H1 (cell line): ENCODE data around the gene ZNF644. TPM values are rescaled to one million over a fixed set of nuclear protein-coding genes. Genes with fewer than 3 reads are reported as not detected.

Experiments used
- BRCA1 ChIP-seq: IDR thresholded peaks from 2 replicates; pipeline ENCODE4 v1.6.1; 2012; ENCODE audit warnings: low read depth, low read length, improper control_type of control experiment
- CHD7 ChIP-seq: fragments of 300-600 bp; sonication (generic); IDR thresholded peaks from 2 replicates; pipeline ENCODE4 v1.7.1; 2012; ENCODE audit warnings: low read length, moderate library complexity, mild to moderate bottlenecking, inconsistent platforms; ENCODE audit not compliant: insufficient replicate concordance
- GABPA ChIP-seq: IDR thresholded peaks from 2 replicates; pipeline ENCODE4 v1.6.1; 2011; ENCODE audit warnings: mild to moderate bottlenecking, low read length, moderate library complexity, borderline replicate concordance; ENCODE audit not compliant: insufficient read depth
- NANOG ChIP-seq: IDR thresholded peaks from 2 replicates; pipeline ENCODE4 v1.6.1; 2011; ENCODE audit warnings: low read length, low read depth, mild to moderate bottlenecking, inconsistent platforms; ENCODE audit not compliant: insufficient read depth, poor library complexity, severe bottlenecking
- POLR2A ChIP-seq, 2 experiments: IDR thresholded peaks; 1 replicate in 1 of 2; 2 replicates in 1 of 2; pipeline ENCODE4 v1.6.1; 2011; ENCODE audit warnings: low read depth in 2 of 2, low read length in 2 of 2, mild to moderate bottlenecking in 2 of 2; ENCODE audit errors: control extremely low read depth in 1 of 2
- POLR2AphosphoS5 ChIP-seq: IDR thresholded peaks from 2 replicates; pipeline ENCODE4 v1.6.1; 2011; ENCODE audit warnings: low read depth, low read length
- RAD21 ChIP-seq, 2 experiments: IDR thresholded peaks in 1 of 2; conservative IDR thresholded peaks in 1 of 2; 2 replicates each; pipeline ENCODE4 v1.6.1; 2011; ENCODE audit warnings: low read depth in 2 of 2, low read length in 2 of 2, improper control_type of control experiment in 1 of 2, inconsistent platforms in 1 of 2, mild to moderate bottlenecking in 1 of 2, moderate library complexity in 1 of 2
- TAF7 ChIP-seq: optimal IDR thresholded peaks from 2 replicates; pipeline ENCODE3; 2011; ENCODE audit warnings: low read depth, mild to moderate bottlenecking, inconsistent platforms, low read length, moderate library complexity, borderline replicate concordance
- USF2 ChIP-seq: IDR thresholded peaks from 2 replicates; pipeline ENCODE4 v1.6.1; 2011; ENCODE audit warnings: low read length, improper control_type of control experiment
- polyA plus RNA-seq, 7 experiments: library from polyadenylated mRNA; depleted of rRNA in 3 of 7; stranded (reverse) in 5 of 7; unstranded in 2 of 7; fragments of >200 nt in 5 of 7; fragments of 200-250 nt in 2 of 7; gene quantifications; 1 replicate in 5 of 7; 2 replicates in 1 of 7; 4 replicates in 1 of 7; pipeline versions ENCODE4 v1.2.1 to v1.2.3, GENCODE V29; 2011 to 2013; ENCODE audit warnings: missing spikeins in 2 of 7, mixed read lengths in 2 of 7
- total RNA-seq: library from RNA; stranded (reverse); fragmentation: NEBNext Ultra II Directional; extraction: Animal tissue kit (Norgen Biotek cat#: 25700); gene quantifications from 2 replicates; pipeline ENCODE4 v1.2.1, GENCODE V29; 2021

Gene ZNF644
- total and polyA plus RNA-seq, 2 of the 8 experiments (the other 6 are each of a cell fraction or from before 2014, with no cell fraction given) = 14.5 to 93.5 TPM

- TF ChIP-seq CHD7 (no peak), TAF7 (peak; percentile 81), USF2 (peak; percentile 80), NANOG (peak; percentile 9), BRCA1 (no peak), GABPA (no peak), RAD21 (IDR thresholded peaks at IDR 0.05 in 1 of 2, conservative IDR thresholded peaks at IDR 0.05 in 1 of 2; ENCODE audit: low read depth in 2 of 2, low read length in 2 of 2) (no peak), POLR2AphosphoS5 (peak; percentile 97), POLR2A (IDR thresholded peaks at IDR 0.05; ENCODE audit: control extremely low read depth in 1 of 2, low read depth in 2 of 2, low read length in 2 of 2) (peak; percentile 84 to 96)
Observed at GRCh38 chr1:91020967-91021685, 709 bp downstream of the ZNF644 start (continued).
